GM06990 (cell line): Measurements from ENCODE around the gene ENTPD8.

Experiments
- DNase-seq: peaks from one replicate; pipeline ENCODE4 v3.0.0-alpha.2; 2011; ENCODE audit not compliant: insufficient read length; ENCODE audit errors: extremely low read depth
- H3K27me3 ChIP-seq: replicated peaks from 2 replicates; pipeline ENCODE4 v1.6.0; 2011; ENCODE audit warnings: low read length; ENCODE audit not compliant: control insufficient read depth, insufficient read depth
- H3K36me3 ChIP-seq: 2 replicates; pipeline ENCODE4 v1.5.1; 2011; ENCODE audit warnings: low read length; ENCODE audit not compliant: control insufficient read depth, insufficient read depth
- H3K4me3 ChIP-seq: replicated peaks from 2 replicates; pipeline ENCODE4 v1.5.1; 2011; ENCODE audit warnings: low read depth, mild to moderate bottlenecking, control low read depth, low read length
- TF ChIP-seq, protein P1 (sequence below): IDR thresholded peaks from 2 replicates; pipeline ENCODE4 v1.5.1; 2011; ENCODE audit warnings: low read length, control low read depth, mild to moderate bottlenecking, inconsistent platforms; ENCODE audit not compliant: insufficient read depth, poor library complexity, severe bottlenecking

ENTPD8 gene

DNA sequence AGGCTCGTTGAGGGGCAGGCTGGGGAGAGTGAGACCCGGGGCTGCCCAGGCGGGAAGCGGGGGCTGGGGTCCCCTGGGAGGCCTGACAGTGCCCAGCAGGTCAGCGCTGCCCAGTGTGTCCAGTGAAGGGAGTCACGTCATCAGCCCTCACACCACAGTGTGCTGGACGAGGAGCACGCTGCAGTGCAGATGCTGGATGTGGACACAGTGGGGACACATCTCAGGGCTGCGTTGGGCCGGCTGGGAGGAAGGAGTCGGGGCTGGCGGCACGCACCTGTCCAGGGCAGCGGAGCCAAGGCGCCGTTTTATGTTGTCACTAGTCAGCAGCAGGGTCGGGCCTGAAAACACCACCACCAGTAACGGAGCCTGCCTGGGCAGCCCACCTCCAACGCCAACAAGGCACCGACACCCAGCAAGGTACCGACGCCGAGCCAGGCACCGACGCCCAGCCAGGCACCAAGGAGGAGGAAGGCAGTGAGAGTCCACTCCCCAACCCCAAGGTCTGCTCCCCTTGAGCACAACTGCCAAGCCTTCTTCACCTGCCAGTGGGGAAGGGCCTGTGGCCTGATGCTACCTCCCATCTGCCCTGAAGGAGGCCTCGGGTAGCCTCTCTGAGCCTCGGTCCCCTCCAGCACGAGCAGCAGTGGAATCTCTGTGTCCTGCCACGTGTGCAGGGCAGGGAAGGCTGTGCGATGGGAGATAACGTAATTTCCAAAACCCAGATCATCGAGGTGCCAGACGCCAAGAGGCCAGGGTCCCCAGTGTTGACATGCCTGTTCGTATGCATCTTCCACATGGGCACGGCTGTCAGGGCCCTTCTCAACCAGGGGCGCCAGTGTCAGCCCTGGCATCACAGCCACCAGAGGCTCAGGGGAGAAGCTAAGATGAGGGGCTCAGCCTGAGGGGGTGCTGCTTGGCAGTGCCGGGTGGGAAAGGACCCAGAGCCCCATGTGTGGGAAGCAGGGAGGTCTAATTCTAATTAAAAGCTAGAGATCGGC is 39.8 kb upstream of the ENTPD8 start:
- TF ChIP-seq, protein P1, sequence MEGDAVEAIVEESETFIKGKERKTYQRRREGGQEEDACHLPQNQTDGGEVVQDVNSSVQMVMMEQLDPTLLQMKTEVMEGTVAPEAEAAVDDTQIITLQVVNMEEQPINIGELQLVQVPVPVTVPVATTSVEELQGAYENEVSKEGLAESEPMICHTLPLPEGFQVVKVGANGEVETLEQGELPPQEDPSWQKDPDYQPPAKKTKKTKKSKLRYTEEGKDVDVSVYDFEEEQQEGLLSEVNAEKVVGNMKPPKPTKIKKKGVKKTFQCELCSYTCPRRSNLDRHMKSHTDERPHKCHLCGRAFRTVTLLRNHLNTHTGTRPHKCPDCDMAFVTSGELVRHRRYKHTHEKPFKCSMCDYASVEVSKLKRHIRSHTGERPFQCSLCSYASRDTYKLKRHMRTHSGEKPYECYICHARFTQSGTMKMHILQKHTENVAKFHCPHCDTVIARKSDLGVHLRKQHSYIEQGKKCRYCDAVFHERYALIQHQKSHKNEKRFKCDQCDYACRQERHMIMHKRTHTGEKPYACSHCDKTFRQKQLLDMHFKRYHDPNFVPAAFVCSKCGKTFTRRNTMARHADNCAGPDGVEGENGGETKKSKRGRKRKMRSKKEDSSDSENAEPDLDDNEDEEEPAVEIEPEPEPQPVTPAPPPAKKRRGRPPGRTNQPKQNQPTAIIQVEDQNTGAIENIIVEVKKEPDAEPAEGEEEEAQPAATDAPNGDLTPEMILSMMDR: no peak
- DNase-seq: no peak
- H3K36me3 ChIP-seq: no peaks in the 10 kb centered on the region
- H3K27me3 ChIP-seq: no peaks in the 10 kb centered on the region
- no peak overlapping the region for H3K4me3 ChIP-seq

DNA sequence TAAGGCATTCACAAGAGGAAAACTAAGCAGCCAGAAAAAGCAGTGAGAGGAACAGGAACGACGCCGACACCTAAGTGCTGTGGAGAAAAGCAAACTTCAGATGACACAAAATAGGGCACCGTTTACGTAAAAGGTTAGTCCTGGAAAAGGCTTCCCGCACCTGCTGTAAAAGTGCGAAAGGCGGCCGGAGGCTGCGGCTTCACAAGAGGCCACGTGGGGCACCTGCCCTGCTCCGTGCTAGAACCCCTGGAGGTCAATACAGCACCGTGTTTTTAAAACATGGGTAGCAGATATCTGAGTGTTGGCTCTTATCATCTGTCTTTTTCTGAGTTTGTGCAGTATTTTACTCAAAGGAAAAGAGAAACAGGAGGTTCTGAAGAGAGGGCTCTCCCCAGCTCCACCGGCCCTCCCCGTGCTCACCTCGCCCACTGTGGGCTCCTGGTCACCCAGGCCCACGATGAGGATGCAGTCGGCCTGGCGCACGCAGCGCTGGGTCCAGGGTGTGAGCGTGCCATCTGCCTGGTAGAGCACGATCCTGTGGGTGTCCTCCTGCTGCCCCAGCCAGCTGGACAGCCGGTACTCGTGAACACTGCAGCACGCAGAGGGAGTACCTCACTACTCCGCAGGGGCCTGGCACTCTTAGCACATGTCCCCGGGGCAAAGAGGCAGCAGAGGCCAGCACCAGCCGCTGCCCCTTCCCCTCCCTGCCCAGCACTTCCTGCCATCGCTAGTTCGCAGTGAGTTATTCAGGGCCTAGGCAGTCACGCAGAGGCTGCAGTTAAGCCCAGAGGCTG is 38.9 kb upstream of the ENTPD8 start:
- Histone ChIP-seq H3K36me3 (no peaks in the 10 kb centered on the region), H3K27me3 (no peaks in the 10 kb centered on the region), H3K4me3 (no peak overlapping the region)
- TF ChIP-seq, protein P1: no peak
- no peak for DNase-seq

- no peak for DNase-seq
These were observed 38.1 kb upstream of the ENTPD8 start for GRCh38 chr9:137478962-137479861.

GRCh38 chr9:137478613-137478961 is 37.4 kb upstream of the ENTPD8 start:
- TF ChIP-seq, protein P1: no peak

More at GRCh38 chr9:137478962-137479861, 38.1 kb upstream of the ENTPD8 start:
- Histone ChIP-seq H3K27me3 (no peaks in the 10 kb centered on the region), H3K4me3 (no peak overlapping the region), H3K36me3 (no peaks in the 10 kb centered on the region)
- TF ChIP-seq, protein P1: no peak

GRCh38 chr9:137477778-137478612 is 36.8 kb upstream of the ENTPD8 start:
- TF ChIP-seq, protein P1: no peak

More at GRCh38 chr9:137478613-137478961, 37.4 kb upstream of the ENTPD8 start:
- Histone ChIP-seq H3K4me3 (no peak overlapping the region), H3K27me3 (no peaks in the 10 kb centered on the region), H3K36me3 (no peaks in the 10 kb centered on the region)
- DNase-seq: no peak

More at GRCh38 chr9:137477778-137478612, 36.8 kb upstream of the ENTPD8 start:
- no peak overlapping the region for H3K4me3 ChIP-seq
- no peaks in the 10 kb centered on the region for H3K27me3 ChIP-seq
- DNase-seq: no peak
- no peaks in the 10 kb centered on the region for H3K36me3 ChIP-seq
